ENCODE results near the gene USP49. TPM values are rescaled to one million over a fixed set of nuclear protein-coding genes. Genes with fewer than 3 reads are reported as not detected.
A peak's percentile ranks its signal among the peaks of the same experiment; 100 is the strongest.

USP49 gene
- total RNA-seq, 2 experiments from 2014 or later: 8.3 to 8.4 TPM

- peak overlapping the region; percentile 65 for H3K27ac Mint-ChIP-seq
- intact Hi-C loops (cut with micrococcal nuclease): no loop called here
- H3K4me1 Mint-ChIP-seq (ENCODE audit: low read depth): peaks cover 23% of the 10 kb centered on the region
- H3K27me3 Mint-ChIP-seq (ENCODE audit: low read depth): no peaks in the 10 kb centered on the region
- no peak overlapping the region for H3K4me3 Mint-ChIP-seq
- CTCF ChIA-PET: interaction anchor here (0.7 to 1.5 kb wide), 2 partner anchors 16 to 312 kb away, joined by 3 to 7 read pairs; no protein-coding TSS in a partner anchor
- H3K9me3 Mint-ChIP-seq: no peaks in the 10 kb centered on the region
- peaks cover 25% of the 10 kb centered on the region for H3K36me3 Mint-ChIP-seq (ENCODE audit: low read depth)
- no peak for DNase-seq
Measured at GRCh38 chr6:41791984-41792383, 103.2 kb downstream of the USP49 start.

GRCh38 chr6:41791305-41791704 lies 103.9 kb downstream of the USP49 start:
- peaks cover 23% of the 10 kb centered on the region for H3K4me1 Mint-ChIP-seq (ENCODE audit: low read depth)
- intact Hi-C loops (cut with micrococcal nuclease): no loop called here
- H3K27me3 Mint-ChIP-seq (ENCODE audit: low read depth): no peaks in the 10 kb centered on the region
- no peak overlapping the region for H3K4me3 Mint-ChIP-seq
- CTCF ChIA-PET: interaction anchor here (1.5 kb wide), 1 partner anchor 16 kb away, joined by 7 read pairs; no protein-coding TSS in a partner anchor
- H3K27ac Mint-ChIP-seq: peak overlapping the region; percentile 14
- peaks cover 25% of the 10 kb centered on the region for H3K36me3 Mint-ChIP-seq (ENCODE audit: low read depth)
- no peaks in the 10 kb centered on the region for H3K9me3 Mint-ChIP-seq
- DNase-seq: no peak

- peaks cover 25% of the 10 kb centered on the region for H3K36me3 Mint-ChIP-seq (ENCODE audit: low read depth)
- intact Hi-C loops (cut with micrococcal nuclease): no loop called here
- no peak for DNase-seq
- no peaks in the 10 kb centered on the region for H3K27me3 Mint-ChIP-seq (ENCODE audit: low read depth)
- H3K4me3 Mint-ChIP-seq: no peak overlapping the region
- CTCF ChIA-PET: interaction anchor here (0.6 kb wide), 2 partner anchors 57 to 536 kb away, joined by 3 read pairs; no protein-coding TSS in a partner anchor
- H3K4me1 Mint-ChIP-seq (ENCODE audit: low read depth): peaks cover 24% of the 10 kb centered on the region
- no peaks in the 10 kb centered on the region for H3K9me3 Mint-ChIP-seq
- H3K27ac Mint-ChIP-seq: peak overlapping the region; percentile 50
Measured at GRCh38 chr6:41790045-41790444, 105.1 kb downstream of the USP49 start.

- no peaks in the 10 kb centered on the region for H3K27me3 Mint-ChIP-seq (ENCODE audit: low read depth)
- H3K36me3 Mint-ChIP-seq (ENCODE audit: low read depth): peaks cover 25% of the 10 kb centered on the region
- H3K27ac Mint-ChIP-seq: peak overlapping the region; percentile 36
- CTCF ChIA-PET: interaction anchor here (0.6 kb wide), 1 partner anchor 58 kb away, joined by 3 read pairs; no protein-coding TSS in a partner anchor
- H3K4me3 Mint-ChIP-seq: peak overlapping the region; percentile 92
- DNase-seq: no peak
- no peaks in the 10 kb centered on the region for H3K9me3 Mint-ChIP-seq
- H3K4me1 Mint-ChIP-seq (ENCODE audit: low read depth): peaks cover 24% of the 10 kb centered on the region
- intact Hi-C loops (cut with micrococcal nuclease): loop anchor here (5.0 to 10.0 kb wide), 5 partner anchors 148 to 993 kb away; partner anchors contain the start of genes BICRAL, TBCC, TRERF1 and UBR2
Measured at GRCh38 chr6:41789390-41789724, 105.8 kb downstream of the USP49 start.

GRCh38 chr6:41787219-41787917 lies 107.8 kb downstream of the USP49 start, which contains the start of gene TOMM6:
TOMM6 (plus strand) TSS chr6:41787694; CDS start chr6:41787698, 4 bp downstream.
- CTCF ChIA-PET: interaction anchor here (0.5 to 8.7 kb wide), 31 partner anchors 9 to 749 kb away, joined by 3 to 143 read pairs (median 4); partner anchors contain the start of genes BYSL, MED20, MRPS10 and TAF8
- H3K9me3 Mint-ChIP-seq: no peaks in the 10 kb centered on the region
- peak within 1 kb of the TSS; percentile 92 for H3K4me3 Mint-ChIP-seq
- H3K36me3 Mint-ChIP-seq (ENCODE audit: low read depth): peaks cover 20% of the 10 kb centered on the region
- H3K27me3 Mint-ChIP-seq (ENCODE audit: low read depth): no peaks in the 10 kb centered on the region
- H3K4me1 Mint-ChIP-seq (ENCODE audit: low read depth): peaks cover 24% of the 10 kb centered on the region
- intact Hi-C loops (cut with micrococcal nuclease): loop anchor here (1.0 to 10.0 kb wide), 11 partner anchors 8 to 995 kb away; partner anchors contain the start of genes BICRAL, BYSL, FRS3 and MED20
- peak; percentile 97 for DNase-seq
- H3K27ac Mint-ChIP-seq: peak within 1 kb of the TSS; percentile 94

GRCh38 chr6:41786451-41787218 lies 108.5 kb downstream of the USP49 start:
- H3K9me3 Mint-ChIP-seq: no peaks in the 10 kb centered on the region
- peaks cover 20% of the 10 kb centered on the region for H3K4me1 Mint-ChIP-seq (ENCODE audit: low read depth)
- intact Hi-C loops (cut with micrococcal nuclease): loop anchor here (1.0 to 10.0 kb wide), 11 partner anchors 7 to 996 kb away; partner anchors contain the start of genes BICRAL, BYSL, FRS3 and MED20
- peak overlapping the region; percentile 92 for H3K4me3 Mint-ChIP-seq
- CTCF ChIA-PET: interaction anchor here (0.5 to 8.7 kb wide), 26 partner anchors 10 to 749 kb away, joined by 3 to 143 read pairs (median 4); partner anchors contain the start of genes BYSL, MED20, MRPS10 and TAF8
- no peaks in the 10 kb centered on the region for H3K27me3 Mint-ChIP-seq (ENCODE audit: low read depth)
- peaks cover 20% of the 10 kb centered on the region for H3K36me3 Mint-ChIP-seq (ENCODE audit: low read depth)
- peak; percentile 89 for DNase-seq
- H3K27ac Mint-ChIP-seq: peak overlapping the region; percentile 94

GRCh38 chr6:41785689-41786450 lies 109.3 kb downstream of the USP49 start:
- Mint-ChIP-seq H3K27me3 (ENCODE audit: low read depth) (peaks cover 4% of the 10 kb centered on the region), H3K4me1 (ENCODE audit: low read depth) (peaks cover 22% of the 10 kb centered on the region), H3K9me3 (no peaks in the 10 kb centered on the region), H3K4me3 (peak overlapping the region; percentile 92), H3K36me3 (ENCODE audit: low read depth) (peaks cover 19% of the 10 kb centered on the region), H3K27ac (no peak overlapping the region)
- DNase-seq: no peak
- CTCF ChIA-PET: interaction anchor here (0.6 to 8.7 kb wide), 15 partner anchors 10 to 363 kb away, joined by 3 to 143 read pairs (median 3); partner anchors contain the start of genes BYSL, MED20 and TAF8
- intact Hi-C loops (cut with micrococcal nuclease): loop anchor here (2.0 to 10.0 kb wide), 6 partner anchors 151 to 996 kb away; partner anchors contain the start of genes BICRAL, MRPS10, TBCC and TRERF1

GRCh38 chr6:41785254-41785653 lies 109.9 kb downstream of the USP49 start:
- Mint-ChIP-seq H3K27ac (no peak overlapping the region), H3K4me3 (peak overlapping the region; percentile 92), H3K36me3 (ENCODE audit: low read depth) (peaks cover 15% of the 10 kb centered on the region), H3K27me3 (ENCODE audit: low read depth) (peaks cover 4% of the 10 kb centered on the region), H3K4me1 (ENCODE audit: low read depth) (peaks cover 21% of the 10 kb centered on the region), H3K9me3 (no peaks in the 10 kb centered on the region)
- DNase-seq: no peak
- intact Hi-C loops (cut with micrococcal nuclease): loop anchor here (5.0 to 10.0 kb wide), 5 partner anchors 152 to 997 kb away; partner anchors contain the start of genes BICRAL, TBCC, TRERF1 and UBR2
- CTCF ChIA-PET: interaction anchor here (0.6 to 8.7 kb wide), 8 partner anchors 9 to 363 kb away, joined by 3 to 143 read pairs (median 4); partner anchors contain the start of gene TAF8

- intact Hi-C loops (cut with micrococcal nuclease): loop anchor here (5.0 to 10.0 kb wide), 5 partner anchors 153 to 998 kb away; partner anchors contain the start of genes BICRAL, TBCC, TRERF1 and UBR2
- CTCF ChIA-PET: interaction anchor here (0.8 to 8.7 kb wide), 7 partner anchors 9 to 430 kb away, joined by 3 to 143 read pairs (median 3); partner anchors contain the start of gene TAF8
- Mint-ChIP-seq H3K27ac (no peak overlapping the region), H3K4me1 (ENCODE audit: low read depth) (peaks cover 16% of the 10 kb centered on the region), H3K27me3 (ENCODE audit: low read depth) (peaks cover 4% of the 10 kb centered on the region), H3K4me3 (no peak overlapping the region), H3K9me3 (no peaks in the 10 kb centered on the region), H3K36me3 (ENCODE audit: low read depth) (peaks cover 10% of the 10 kb centered on the region)
- no peak for DNase-seq
Measured at GRCh38 chr6:41784581-41785171, 110.5 kb downstream of the USP49 start.

- no peak for DNase-seq
- peaks cover 12% of the 10 kb centered on the region for H3K4me1 Mint-ChIP-seq (ENCODE audit: low read depth)
- no peak overlapping the region for H3K27ac Mint-ChIP-seq
- H3K4me3 Mint-ChIP-seq: no peak overlapping the region
- peaks cover 4% of the 10 kb centered on the region for H3K27me3 Mint-ChIP-seq (ENCODE audit: low read depth)
- CTCF ChIA-PET: interaction anchor here (1.7 to 8.7 kb wide), 2 partner anchors 11 to 261 kb away, joined by 6 to 143 read pairs; partner anchors contain the start of gene TAF8
- intact Hi-C loops (cut with micrococcal nuclease): loop anchor here (10.0 kb wide), 2 partner anchors 672 to 962 kb away; partner anchors contain the start of genes TBCC and TRERF1
- H3K36me3 Mint-ChIP-seq (ENCODE audit: low read depth): peaks cover 2% of the 10 kb centered on the region
- H3K9me3 Mint-ChIP-seq: no peaks in the 10 kb centered on the region
Measured at GRCh38 chr6:41783106-41783780, 111.9 kb downstream of the USP49 start.

Measured in activated naive CD4-positive, alpha-beta T cell treated with anti-CD3 and anti-CD28 coated beads for 36 hours (primary cell).